Inflammatory macrophage treated with lipopolysaccharide for 1 hour (primary cell): ENCODE data around the gene TRPM3.
A peak's percentile ranks its signal among the peaks of the same experiment; 100 is the strongest.
"Not testable (repeated sequence)": the region's sequence is repeated elsewhere in the genome, so short reads cannot be mapped to it uniquely, and the experiment has no call there.

Experiments used
- DNase-seq, 2 donors: peaks; one replicate each; pipeline ENCODE4 v3.0.0-alpha.2; 2020 to 2022

The TRPM3 gene

DNA sequence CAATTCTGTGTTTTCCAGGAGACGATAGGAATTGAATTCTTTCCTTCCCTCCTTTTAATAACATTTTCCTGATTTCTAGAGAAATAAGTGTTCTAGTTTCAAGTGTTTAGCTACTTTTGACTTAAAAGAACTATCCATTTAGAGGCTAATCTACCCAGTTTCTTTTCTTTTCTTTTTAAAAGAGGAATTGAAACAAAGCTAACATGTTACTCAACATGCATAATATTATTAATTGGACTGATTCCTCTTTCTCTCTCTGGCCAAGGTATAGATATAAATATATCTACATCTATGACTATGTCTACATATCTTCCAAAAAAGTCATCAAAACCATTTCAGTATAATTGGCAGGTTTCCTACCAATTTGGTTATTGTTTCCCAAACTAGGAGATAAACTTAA lies 309.8 kb downstream of the TRPM3 start:
- DNase-seq, result peak in 1 of 2 donors; percentile 31

DNA sequence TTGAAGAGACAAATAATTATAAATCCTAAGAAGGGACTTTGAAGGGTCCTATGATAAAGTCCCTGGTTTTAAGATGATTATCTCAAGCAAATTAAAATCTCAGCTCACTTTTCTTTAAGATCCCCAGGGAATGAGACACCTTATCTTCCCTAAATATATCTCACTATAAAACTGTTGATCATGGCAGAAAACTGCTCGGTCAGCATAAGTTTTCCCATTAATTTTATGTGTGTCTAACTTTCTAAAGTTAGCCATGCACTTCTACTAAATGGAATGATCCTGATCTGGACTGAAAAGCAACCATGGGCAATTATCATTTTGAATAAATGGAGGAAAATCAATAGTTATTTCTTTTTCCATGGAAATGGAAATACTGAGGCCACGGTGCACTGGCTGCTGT lies 314.5 kb downstream of the TRPM3 start:
- no peak for DNase-seq

DNA sequence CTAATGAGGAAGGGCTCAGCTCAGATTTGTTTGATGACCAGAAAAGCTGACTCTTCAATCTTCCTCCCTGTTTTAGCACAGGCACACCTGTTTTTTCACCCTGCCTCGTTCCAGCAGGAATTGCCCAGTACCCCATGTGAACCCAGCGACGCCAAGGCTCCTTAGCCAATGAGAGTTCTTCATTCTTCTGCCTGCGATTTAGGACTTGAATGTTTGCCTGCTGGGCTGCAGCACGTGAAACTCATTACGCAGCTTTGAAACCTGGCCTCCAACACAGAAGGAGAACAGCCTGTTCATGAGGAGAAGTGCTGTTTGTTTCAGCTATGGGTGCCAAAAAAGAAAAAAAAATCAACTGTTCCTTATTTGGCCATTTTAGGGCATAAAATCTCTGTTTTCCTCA lies 315.5 kb downstream of the TRPM3 start:
- DNase-seq, result no peak

DNA sequence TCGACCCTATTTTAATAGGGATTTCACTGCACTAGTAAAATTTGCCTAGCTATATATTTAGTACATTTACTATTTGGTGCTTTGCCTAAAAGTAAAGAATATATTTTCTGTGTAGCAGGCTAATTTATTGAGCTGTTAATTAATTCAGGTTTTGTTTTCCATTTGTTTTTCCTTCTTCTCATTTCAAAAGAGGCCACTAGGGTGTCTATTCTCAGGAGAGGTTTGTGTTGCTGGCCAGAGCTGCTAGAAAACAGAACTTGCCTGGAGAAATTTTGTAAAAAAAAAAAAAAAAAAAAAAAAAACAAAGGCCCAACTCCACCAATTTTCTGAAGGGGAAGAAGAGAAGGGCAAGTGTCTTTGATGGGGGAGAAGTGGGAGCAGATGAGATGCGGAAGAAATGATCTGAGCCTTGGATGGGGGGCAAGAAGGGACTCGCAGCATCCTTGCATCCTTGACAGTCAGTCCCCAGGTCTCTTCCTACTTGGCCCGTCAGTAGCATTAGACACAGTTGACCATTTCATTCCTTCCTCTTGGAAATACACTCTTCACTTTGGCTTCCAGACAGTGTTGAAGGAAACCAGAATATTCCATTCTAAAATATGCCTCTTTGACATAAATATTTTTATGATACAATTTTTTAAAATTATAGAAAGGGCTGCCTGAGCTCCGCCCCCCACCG lies 318.5 kb downstream of the TRPM3 start:
- DNase-seq, result no peak

DNA sequence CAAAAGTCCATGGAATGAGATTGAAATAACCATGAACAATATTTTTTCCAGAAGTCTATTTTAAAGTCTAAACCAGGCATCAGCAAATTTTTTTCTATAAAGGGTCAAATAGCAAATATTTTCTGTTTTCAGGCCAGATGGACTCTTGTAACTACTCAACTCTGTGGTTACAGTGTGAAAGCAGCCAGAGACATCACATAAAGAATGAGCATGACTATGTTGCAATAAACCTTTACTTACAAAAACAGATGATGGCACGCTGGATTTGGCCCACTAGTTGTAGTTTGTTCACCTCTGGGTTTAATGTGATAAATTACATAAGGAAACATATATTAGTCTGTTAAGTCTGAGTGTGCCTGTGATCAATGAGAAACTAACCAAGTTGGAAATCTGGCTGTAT lies 319.2 kb downstream of the TRPM3 start:
- no peak for DNase-seq

DNA sequence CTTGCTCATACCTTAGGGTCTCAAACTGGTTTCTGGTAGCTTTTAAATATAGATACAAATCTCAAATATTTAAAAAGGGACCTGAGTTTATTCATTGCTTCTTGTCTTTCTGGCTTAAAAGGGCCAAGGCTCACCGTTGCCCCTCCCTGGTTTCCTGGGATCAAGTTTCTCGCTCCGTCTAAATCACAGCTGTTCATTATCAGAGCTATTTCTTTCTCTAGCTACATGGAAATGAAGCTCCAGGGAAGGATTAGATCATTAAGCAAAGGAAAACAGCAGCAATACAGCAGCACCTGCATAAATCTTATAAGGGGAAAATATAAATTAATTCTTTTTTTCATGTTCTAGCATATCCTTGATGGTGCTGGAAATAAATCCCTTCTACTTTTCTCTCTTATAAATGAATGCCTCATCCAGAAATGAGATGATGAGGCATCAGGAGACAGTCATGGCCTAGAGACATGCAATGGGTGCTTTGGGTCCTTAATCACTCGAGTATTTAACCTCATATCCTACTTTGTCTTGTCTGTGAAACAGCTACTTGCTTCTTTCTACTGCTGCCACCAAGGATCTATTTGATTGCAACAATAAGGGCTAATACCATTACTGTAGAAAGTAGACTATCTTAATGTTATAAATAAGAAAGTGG lies 320.1 kb downstream of the TRPM3 start:
- no peak for DNase-seq

DNA sequence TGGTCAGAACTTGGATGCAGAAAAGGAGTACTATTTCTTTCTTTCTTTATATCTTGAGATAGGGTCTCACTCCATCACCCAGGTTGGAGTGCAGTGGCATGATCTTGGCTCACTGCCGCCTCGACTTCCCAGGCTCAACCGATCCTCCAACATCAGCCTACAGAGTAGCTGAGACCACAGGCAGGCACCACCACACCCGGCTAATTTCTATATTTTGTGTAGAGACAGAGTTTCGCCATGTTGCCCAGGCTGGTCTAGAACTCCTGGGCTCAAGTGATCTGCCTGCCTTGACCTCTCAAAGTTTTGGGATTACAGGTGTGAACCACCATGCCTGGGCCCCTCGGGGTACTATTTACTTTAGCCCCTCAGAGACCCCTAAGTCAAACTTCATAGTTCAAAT lies 323.4 kb downstream of the TRPM3 start:
- DNase-seq, result no peak

DNA sequence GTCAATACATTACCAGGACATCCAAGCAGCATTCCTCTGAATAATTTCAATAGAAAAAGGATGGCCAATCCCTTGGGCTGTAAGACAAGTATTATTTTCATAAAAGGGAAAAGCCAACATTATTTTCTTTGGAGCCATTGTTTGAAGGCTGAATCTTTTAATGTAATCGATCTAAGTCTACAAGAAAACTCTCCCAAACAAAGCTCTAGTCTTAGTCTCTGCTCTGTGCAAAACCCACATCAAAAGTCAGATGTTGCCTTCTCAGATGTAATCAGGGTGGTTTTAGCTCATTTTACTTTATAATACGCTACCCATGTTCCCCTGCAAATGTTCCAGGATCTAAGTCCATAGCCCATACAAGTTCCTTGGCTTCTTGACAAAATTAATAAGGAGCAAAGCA lies 325.6 kb downstream of the TRPM3 start:
- no peak for DNase-seq

DNA sequence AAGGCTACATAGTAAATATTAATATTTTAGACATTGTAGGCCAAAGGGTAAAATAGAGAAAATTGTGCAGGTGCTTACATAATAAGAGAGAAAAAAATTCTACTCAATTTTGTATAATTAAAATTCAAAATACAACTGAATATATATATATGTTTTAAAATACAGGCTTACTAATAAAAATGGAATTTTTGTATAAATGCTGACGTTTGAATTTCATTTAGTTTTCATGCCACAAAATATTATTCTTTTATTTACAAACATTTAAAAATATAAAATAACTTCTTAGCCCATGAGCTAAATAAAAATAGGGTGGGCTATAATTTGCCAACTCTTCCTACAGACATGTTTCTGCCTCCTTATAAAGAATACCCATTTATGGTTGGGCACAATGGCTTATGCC lies 328.6 kb downstream of the TRPM3 start:
- DNase-seq, result no peak

DNA sequence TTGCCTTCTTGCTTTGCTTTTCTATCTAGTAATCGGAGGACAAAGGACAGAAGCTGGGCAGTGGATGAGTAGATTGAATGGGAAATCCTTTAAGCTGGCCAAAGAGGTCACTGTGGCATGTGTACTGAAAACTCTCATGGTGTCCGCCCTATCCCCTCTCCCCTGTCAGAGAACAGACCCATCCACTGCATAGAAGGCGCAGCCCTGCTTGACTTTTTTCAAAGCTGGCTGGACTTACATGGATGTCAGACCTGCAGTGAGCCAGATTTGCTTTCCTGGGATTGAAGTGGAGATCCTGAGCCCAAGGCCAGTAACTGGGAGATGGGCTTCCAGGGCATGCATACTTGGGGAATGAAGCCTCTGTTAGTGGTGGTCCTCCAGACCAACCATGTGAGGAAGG lies 329.5 kb downstream of the TRPM3 start:
- DNase-seq, result no peak

DNA sequence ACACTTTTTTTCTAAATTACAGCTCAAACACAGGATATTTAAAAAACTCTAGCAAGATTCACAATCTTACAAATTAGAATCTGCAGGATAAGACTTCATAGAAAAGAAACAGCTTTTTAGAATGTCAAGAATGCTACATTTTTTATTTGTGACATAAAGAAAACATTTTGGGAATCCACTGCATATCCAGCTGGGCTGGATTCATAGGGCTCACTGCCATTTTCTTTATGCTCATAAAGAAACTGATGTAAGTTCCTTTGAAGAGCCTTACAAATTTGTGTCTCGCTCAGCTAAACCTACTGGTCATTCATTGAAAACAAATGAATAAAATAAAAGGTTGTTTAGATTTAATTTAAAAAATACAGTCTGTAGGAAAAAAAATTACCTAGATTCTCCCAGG lies 332.3 kb downstream of the TRPM3 start:
- DNase-seq, result no peak

DNA sequence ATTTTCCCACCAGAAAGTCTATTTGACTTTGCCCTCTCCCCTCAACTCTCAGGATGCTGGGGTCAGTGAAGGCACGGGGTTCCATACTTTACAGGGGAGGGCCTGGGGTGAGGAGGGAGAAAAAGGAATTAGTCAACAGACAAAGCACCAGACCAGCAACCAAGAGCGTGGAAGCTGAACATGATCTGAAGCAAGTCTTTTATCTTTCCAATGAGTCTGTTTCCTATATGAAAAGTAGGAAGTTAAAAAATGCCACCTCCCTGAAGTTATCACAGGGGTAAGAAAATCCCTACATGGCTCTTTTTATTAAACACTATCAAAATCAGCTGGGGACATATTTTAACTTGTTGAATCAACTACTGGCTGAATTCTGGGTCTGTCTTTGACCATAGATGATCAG lies 337.0 kb downstream of the TRPM3 start:
- DNase-seq, result no peak

DNA sequence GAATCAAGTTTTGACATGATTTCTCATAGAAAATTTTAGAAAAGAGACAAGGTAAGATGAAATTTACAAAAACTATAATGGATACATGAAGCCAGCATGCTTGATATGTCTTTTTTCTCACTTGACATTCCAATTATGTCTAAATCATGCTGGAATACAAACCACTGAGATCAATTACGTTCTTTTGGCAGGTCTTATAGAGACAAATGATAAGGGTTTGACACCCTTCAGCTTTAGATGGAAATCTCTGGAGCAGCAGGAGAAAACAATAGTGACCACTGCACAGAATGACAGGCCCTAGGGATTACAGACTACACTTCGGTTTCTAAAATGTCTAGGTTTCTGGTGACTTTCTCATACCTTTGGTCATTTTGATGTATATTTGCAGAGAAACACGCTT lies 342.9 kb downstream of the TRPM3 start:
- no peak for DNase-seq

DNA sequence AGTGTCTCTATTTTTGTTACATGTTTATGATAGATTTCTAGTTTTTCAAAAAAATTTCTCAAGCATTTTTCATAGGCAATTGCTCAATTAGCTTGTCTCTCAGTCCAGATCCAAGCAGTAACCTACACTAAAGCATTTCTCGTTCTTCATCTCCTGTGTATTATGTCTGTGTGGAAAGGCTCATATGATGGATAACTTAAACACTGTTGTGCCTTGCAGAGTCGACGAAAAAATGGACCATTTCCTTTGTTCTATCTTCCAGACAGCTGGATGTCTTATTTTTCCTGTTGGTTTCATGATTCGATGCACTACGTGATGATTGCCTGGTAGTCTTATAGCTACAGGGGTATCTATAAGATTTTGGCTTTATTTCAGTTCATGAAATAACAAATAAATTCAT lies 347.8 kb downstream of the TRPM3 start:
- DNase-seq, result no peak

DNA sequence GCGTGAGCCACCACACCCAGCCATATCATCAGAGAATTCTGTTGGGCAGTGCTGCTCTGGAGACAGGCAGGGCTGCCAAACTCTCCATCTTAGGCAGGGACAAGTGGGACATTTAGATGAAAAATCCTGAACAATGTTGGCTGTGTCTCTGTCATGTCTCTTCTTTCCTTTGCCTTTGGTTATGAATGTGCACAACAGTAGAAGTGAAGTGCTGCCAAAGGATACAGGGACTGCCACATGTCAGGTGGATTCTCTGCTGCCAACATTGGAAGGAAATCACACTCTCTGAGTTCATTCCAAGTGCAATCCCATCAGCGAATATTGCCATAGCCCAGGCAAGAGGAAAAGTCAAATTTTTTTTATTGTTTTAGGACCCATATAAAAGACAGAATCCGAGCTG lies 348.8 kb downstream of the TRPM3 start:
- no peak for DNase-seq

DNA sequence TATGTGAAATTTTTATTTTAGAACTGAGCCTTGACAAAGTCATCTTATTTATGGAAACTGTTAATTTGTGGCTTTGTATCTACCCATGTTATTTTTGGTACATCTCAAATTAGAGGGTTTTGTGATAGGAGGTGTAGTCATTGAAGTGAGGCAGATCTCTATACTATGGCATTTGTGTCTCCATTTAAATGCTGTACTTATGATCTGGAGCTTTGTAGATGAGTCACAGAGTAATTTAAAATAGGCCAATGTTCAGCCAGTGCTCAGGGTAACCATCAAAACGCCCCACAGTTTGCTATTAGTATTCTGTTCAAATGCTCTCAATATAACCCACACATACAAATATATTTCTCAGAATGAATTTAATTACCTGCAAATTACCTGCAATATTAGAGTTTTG lies 355.5 kb downstream of the TRPM3 start:
- DNase-seq, result no peak

DNA sequence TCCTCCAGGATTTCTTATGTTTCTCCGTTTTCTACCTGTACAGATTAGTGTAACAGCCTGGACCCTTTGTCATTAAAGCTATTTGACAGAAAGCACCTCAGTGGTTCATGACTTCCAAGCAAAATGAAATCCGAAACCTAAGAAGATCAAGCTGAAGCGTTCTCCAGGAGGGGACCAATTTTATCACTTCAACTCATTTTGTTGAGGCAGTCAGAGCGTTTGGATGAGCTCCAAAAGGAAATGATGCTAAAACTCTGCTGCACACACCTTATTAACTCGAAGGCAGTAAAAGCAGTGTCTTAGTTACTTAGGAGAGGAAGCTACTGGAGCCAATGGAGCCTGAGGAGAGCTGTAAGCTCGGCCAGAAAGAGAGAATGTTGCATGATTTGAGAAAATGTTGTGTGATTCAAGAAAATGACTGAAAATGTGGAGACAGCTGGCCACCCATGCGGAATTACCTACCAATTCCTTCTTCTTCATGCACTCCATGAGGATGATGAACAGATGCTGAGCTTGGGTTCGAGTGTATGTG lies 360.2 kb downstream of the TRPM3 start:
- no peak for DNase-seq

DNA sequence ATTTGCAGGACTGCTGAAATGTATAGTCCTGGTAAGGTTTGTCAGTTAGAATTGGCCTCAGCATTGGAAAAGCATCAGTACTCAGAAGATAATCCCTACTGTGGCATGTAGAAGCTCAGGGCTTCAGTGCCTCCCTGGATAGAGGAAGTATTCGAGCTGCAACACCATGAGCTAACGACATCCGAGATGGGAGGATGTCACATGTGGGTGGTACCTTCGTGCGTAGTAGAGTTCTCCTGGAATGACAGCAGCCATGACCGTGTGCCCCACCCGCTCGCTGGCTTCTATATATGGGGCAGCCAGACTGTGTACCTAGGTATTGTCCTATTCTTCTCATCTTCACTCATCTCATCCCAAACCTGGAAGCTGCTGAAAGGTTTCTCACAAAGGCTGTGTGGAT lies 361.2 kb downstream of the TRPM3 start:
- no peak for DNase-seq

DNA sequence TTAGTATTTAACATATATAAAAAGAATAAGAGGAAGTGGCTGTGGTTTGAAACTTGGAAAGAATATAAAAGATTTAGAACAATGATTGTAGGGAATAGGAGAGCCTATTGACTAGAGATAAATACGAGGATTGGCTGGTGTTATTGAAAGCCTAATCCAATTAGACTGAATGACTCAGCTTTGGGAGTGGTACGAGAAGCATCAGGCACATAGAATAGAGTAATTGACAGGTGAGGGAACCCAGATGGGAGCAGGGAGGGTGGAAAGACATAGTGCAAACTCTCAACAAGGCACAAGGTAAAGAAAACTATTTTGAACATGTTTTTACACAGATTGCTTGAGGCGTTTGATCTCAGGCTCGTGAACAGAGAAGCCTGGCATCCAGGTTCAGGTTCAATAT lies 368.1 kb downstream of the TRPM3 start:
- DNase-seq, result no peak

DNA sequence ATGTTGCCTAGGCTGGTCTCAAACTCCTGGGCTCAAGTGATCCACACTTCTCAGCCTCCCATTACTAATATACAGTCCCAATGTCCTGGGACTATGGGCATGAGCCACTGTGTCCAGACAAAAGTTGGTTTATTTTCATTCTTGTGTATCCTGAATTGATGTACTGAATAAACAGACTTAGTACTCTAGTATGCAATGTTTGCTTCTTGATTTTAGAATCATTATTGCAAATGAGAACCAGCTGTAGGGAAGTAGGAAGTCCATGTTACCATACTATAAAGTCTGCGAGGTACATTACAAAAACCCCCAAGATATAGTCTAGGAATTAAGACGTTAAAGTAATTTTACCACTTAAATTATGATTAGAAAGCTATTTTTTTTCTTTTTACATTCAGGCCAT lies 372.4 kb downstream of the TRPM3 start:
- DNase-seq, result no peak

DNA sequence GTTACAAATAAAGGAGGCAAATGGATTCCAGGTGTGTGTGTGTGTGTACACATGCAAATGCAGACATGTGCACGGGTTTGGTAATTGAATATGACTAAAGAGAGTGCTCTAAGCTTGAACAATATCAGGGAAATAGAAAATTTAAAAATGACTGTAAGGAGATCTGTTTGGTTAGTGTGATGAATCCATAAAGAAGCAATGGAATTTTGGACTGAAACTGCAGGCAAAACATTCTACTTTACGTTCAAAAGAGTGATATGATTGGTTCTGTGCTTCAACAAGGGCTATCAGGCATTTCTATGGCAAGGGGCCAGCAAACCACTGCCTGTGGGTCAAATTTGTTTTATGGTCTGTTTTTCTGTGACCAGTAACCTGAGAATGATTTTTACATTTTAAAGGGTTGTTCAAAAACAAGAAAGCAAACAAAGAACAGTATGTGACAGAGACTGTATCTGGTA lies 374.1 kb downstream of the TRPM3 start:
- no peak for DNase-seq

DNA sequence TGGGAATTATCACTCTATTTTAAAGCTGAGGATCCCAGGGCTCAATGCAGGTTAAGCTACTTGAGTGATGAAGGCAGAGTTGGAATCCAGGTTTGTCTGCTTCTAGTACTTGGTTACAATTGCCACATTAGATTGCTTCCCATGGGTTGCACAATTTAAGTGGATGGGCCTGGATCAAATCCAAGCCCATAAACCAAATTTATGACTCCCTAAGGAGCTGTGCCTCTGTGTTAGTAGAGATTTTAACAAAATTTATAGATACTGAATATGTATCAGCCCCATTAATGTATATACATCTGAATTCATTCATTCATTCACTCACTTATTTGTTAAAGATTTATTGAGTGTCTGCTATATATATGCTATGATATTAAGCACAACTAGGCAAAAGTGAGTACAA lies 374.7 kb downstream of the TRPM3 start:
- no peak for DNase-seq

DNA sequence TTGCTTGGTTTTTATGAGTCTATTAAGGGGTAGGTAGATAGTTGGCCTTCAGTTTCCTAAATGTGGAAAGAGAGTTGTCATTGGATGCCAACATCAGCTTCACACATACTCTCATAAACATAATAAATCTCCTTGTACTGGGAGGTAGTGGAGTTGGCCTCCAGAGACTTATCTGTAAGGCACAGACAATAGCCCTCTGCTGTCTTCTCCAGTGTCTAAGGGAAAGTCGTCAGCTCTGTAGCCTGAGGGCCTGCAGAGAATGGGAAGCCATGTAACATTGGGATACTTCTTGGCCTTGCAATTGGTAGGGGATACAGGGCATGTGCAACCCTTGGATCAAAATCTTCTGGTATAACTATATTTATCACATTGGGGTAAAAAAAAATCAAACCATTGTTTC lies 375.1 kb downstream of the TRPM3 start:
- no peak for DNase-seq

DNA sequence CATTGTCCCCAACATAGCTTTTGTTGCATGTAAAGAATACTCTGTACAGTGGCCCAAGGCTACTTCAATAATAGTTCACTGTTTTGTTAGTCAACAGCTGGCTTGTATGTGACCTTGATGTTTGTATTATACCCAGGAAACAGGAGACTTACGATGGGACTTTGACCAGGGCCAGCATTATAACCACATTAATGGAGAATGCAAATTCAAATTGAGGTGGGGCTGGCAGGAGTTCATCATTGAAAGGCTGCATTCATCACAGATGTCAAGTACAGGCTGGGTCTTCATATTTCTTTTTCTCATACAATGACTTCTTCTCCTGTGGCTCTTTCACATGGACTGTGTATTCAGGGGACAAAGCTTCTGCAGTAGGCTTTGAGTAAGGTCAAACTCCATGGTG lies 396.6 kb downstream of the TRPM3 start:
- DNase-seq, result not testable (repeated sequence)

DNA sequence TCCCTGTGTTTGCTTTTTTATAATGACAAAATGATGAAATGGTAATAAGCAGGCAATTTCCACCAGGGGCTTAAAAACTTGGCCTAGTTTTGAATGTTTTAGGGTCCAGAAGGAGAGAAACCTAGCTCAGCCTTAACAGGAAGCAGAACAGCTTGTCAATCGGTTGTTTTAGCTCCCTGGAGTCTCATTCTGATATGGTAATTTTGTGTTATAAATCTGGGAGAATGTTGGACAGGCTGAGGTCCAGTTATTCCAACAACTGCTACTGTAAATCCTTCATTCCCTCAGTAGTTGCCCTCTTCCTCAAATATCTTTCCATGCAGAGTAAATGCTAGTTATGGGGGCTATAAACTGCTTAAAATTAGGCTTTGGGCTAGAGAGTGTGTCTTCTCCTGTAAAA lies 397.4 kb downstream of the TRPM3 start:
- DNase-seq, result not testable (repeated sequence)
